Uterus (tissue), 4 donors: ENCODE results near the gene TOX3. TPM values are rescaled to one million over a fixed set of nuclear protein-coding genes. Genes with fewer than 3 reads are reported as not detected.

Experiments
- DNase-seq, 2 donors: peaks; one replicate each; pipeline ENCODE4 v3.0.0-alpha.2; 2019 to 2020
- H3K27ac ChIP-seq, 2 donors: fragments of 200-600 bp; sonication (generic); 1 replicate in 1 of 2; 2 replicates in 1 of 2; pipeline ENCODE4 v1.5.1; 2016 to 2018
- H3K27me3 ChIP-seq, 2 donors: fragments of 200-600 bp; sonication (generic); one replicate each; pipeline ENCODE4 v1.5.1; 2018 to 2019; ENCODE audit warnings: control low read depth in 1 of 2
- H3K36me3 ChIP-seq, 2 donors: fragments of 200-600 bp; sonication (generic); one replicate each; pipeline ENCODE4 v1.5.1; 2019; ENCODE audit warnings: control low read depth in 1 of 2
- H3K4me1 ChIP-seq, 2 donors: fragments of 200-600 bp; sonication (generic); one replicate each; pipeline ENCODE4 v1.5.1; 2018 to 2019; ENCODE audit warnings: control low read depth in 1 of 2
- H3K4me3 ChIP-seq, 2 donors: fragments of 200-600 bp; sonication (generic); 1 replicate in 1 of 2; 2 replicates in 1 of 2; pipeline ENCODE4 v1.5.1; 2018 to 2019; ENCODE audit warnings: mild to moderate bottlenecking in 1 of 2
- H3K9me3 ChIP-seq, 2 donors: fragments of 200-600 bp; sonication (generic); one replicate each; pipeline ENCODE4 v1.5.1; 2019; ENCODE audit warnings: control low read depth in 1 of 2
- CTCF ChIP-seq, 4 experiments: fragments of 200-600 bp in 2 of 4; fragments of 450-650 bp in 2 of 4; sonication (generic) in 2 of 4; IDR thresholded peaks; one replicate each; pipeline ENCODE4 v1.5.1; 2016 to 2019; ENCODE audit warnings: antibody characterized with exemption in 4 of 4, mild to moderate bottlenecking in 2 of 4, moderate library complexity in 1 of 4
- POLR2A ChIP-seq, 2 donors: fragments of 450-650 bp; IDR thresholded peaks; one replicate each; pipeline ENCODE4 v1.6.1; 2016; ENCODE audit warnings: antibody characterized with exemption in 2 of 2, mild to moderate bottlenecking in 1 of 2, moderate library complexity in 1 of 2
- intact Hi-C: fragments of 100-400 bp; cut with DNase I; formaldehyde crosslinking; loops from one replicate; pipeline ENCODE4 v1.15.1; 2023; ENCODE audit warnings: low total_unique reads
- total RNA-seq, 4 donors: library from RNA; depleted of rRNA in 3 of 4; stranded (reverse); fragments of >200 nt in 3 of 4; gene quantifications; one replicate each; pipeline versions ENCODE4 v1.1.0 to v1.2.4, GENCODE V29; 2014 to 2023
- donor health status: DM: yes; HTN: yes; CAD: no.

Gene TOX3
- total RNA-seq, 4 donors from 2014 or later, result 0.55 to 1.2 TPM; not detected in 2

GRCh38 chr16:52584354-52585320 lies 37.7 kb upstream of the TOX3 start:
- no peaks in the 10 kb centered on the region for H3K27me3 ChIP-seq
- H3K4me1 ChIP-seq, result no peaks in the 10 kb centered on the region
- H3K27ac ChIP-seq, result no peak overlapping the region
- TF ChIP-seq POLR2A (IDR thresholded peaks at IDR 0.05) (no peak), CTCF (IDR thresholded peaks at IDR 0.05) (no peak)
- intact Hi-C loops, result no loop called here
- H3K9me3 ChIP-seq, result no peaks in the 10 kb centered on the region
- H3K4me3 ChIP-seq, result no peak overlapping the region
- DNase-seq, result no peak
- H3K36me3 ChIP-seq, result no peaks in the 10 kb centered on the region

- intact Hi-C loops, result no loop called here
- TF ChIP-seq POLR2A (IDR thresholded peaks at IDR 0.05), result no peak
- no peak for TF ChIP-seq CTCF (IDR thresholded peaks at IDR 0.05)
- no peak for DNase-seq
- Histone ChIP-seq H3K4me1 (no peaks in the 10 kb centered on the region), H3K27ac (no peak overlapping the region), H3K4me3 (no peak overlapping the region), H3K27me3 (no peaks in the 10 kb centered on the region), H3K9me3 (no peaks in the 10 kb centered on the region), H3K36me3 (no peaks in the 10 kb centered on the region)
These were observed 34.6 kb upstream of the TOX3 start for GRCh38 chr16:52581530-52581929.

GRCh38 chr16:52580488-52580887 lies 33.5 kb upstream of the TOX3 start:
- no peak for TF ChIP-seq CTCF (IDR thresholded peaks at IDR 0.05)
- no peaks in the 10 kb centered on the region for H3K36me3 ChIP-seq

GRCh38 chr16:52578829-52579498 lies 32.0 kb upstream of the TOX3 start:
- no peaks in the 10 kb centered on the region for H3K27me3 ChIP-seq
- no peak overlapping the region for H3K4me3 ChIP-seq
- TF ChIP-seq POLR2A (IDR thresholded peaks at IDR 0.05), result no peak
- no peak for TF ChIP-seq CTCF (IDR thresholded peaks at IDR 0.05)
- intact Hi-C loops, result no loop called here
- no peak for DNase-seq
- no peak overlapping the region for H3K27ac ChIP-seq
- H3K9me3 ChIP-seq, result no peaks in the 10 kb centered on the region
- no peaks in the 10 kb centered on the region for H3K4me1 ChIP-seq
- H3K36me3 ChIP-seq, result no peaks in the 10 kb centered on the region

More at GRCh38 chr16:52580488-52580887, 33.5 kb upstream of the TOX3 start:
- H3K9me3 ChIP-seq, result no peaks in the 10 kb centered on the region
- H3K4me3 ChIP-seq, result no peak overlapping the region
- intact Hi-C loops, result no loop called here
- H3K4me1 ChIP-seq, result no peaks in the 10 kb centered on the region
- no peak for DNase-seq
- H3K27me3 ChIP-seq, result no peaks in the 10 kb centered on the region
- no peak overlapping the region for H3K27ac ChIP-seq
